Measurements from ENCODE around the gene DUSP6.
"Not testable (repeated sequence)": the region's sequence is repeated elsewhere in the genome, so short reads cannot be mapped to it uniquely, and the experiment has no call there.

Gene DUSP6

GRCh38 chr12:89350630-89351488 lies 1.4 kb downstream of the DUSP6 start:
- DNase-seq: no peak

- DNase-seq: no peak
These were observed 2.1 kb downstream of the DUSP6 start for GRCh38 chr12:89350260-89350629.

GRCh38 chr12:89349814-89350213 lies 2.5 kb downstream of the DUSP6 start:
- peak; percentile 38 for DNase-seq

GRCh38 chr12:89348894-89349699 lies 3.2 kb downstream of the DUSP6 start:
- no peak for DNase-seq

- no peak for DNase-seq
These were observed 4.9 kb downstream of the DUSP6 start for GRCh38 chr12:89347325-89347829.

- DNase-seq: no peak
These were observed 5.5 kb downstream of the DUSP6 start for GRCh38 chr12:89346741-89347324.

GRCh38 chr12:89345830-89346740 lies 6.2 kb downstream of the DUSP6 start:
- DNase-seq: peak; percentile 93

- no peak for DNase-seq
These were observed 6.9 kb downstream of the DUSP6 start for GRCh38 chr12:89345376-89345775.

GRCh38 chr12:89344862-89345202 lies 7.5 kb downstream of the DUSP6 start:
- no peak for DNase-seq

- no peak for DNase-seq
These were observed 8.0 kb downstream of the DUSP6 start for GRCh38 chr12:89344043-89344861.

- DNase-seq: no peak
These were observed 9.2 kb downstream of the DUSP6 start for GRCh38 chr12:89343127-89343526.

GRCh38 chr12:89340861-89341260 lies 11.4 kb downstream of the DUSP6 start:
- no peak for DNase-seq

- no peak for DNase-seq
These were observed 12.8 kb downstream of the DUSP6 start for GRCh38 chr12:89339526-89339925.

- not testable (repeated sequence) for DNase-seq
These were observed 15.2 kb downstream of the DUSP6 start for GRCh38 chr12:89337136-89337535.

GRCh38 chr12:89335452-89336244 lies 16.7 kb downstream of the DUSP6 start:
- no peak for DNase-seq

- no peak for DNase-seq
These were observed 17.6 kb downstream of the DUSP6 start for GRCh38 chr12:89334548-89335169.

- DNase-seq: no peak
These were observed 18.6 kb downstream of the DUSP6 start for GRCh38 chr12:89333564-89334252.

- DNase-seq: no peak
These were observed 23.9 kb downstream of the DUSP6 start for GRCh38 chr12:89328151-89329030.
